ENCODE data around the gene SPEM3.

The SPEM3 gene
- long read RNA-seq = 0 reads

- no peak for DNase-seq (ENCODE audit: low read depth in 1 of 2, low spot score in 1 of 2)
Measured at GRCh38 chr17:7428557-7428956, at the start of gene SPEM3. Gene SPEM3, plus strand, starts transcription at chr17:7428857. Its CDS starts 46 bp downstream, at chr17:7428903.

DNA sequence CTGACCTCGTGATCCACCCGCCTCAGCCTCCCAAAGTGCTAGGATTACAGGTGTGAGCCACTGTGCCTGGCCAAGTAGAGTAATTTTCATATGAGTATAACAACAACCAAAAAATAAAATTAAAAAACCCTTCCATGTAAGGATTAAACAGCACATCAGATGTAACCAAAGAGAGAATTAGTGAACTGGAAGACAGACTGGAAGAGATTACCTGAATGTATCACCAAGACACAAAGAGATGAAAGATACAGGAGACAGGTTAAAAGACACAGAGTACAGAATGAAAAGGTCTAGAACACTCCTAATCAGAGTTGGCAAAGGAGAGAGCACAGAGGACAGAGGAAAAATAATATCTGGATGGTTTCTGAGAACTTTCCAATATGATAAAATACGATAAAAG is 49.5 kb upstream of the SPEM3 start:
- DNase-seq (ENCODE audit: low read depth in 1 of 2, low spot score in 1 of 2) = no peak
- Histone ChIP-seq H3K27ac (replicated peaks) (no peak overlapping the region), H3K4me3 (replicated peaks; ENCODE audit: insufficient read depth, low read length) (no peak overlapping the region), H3K27me3 (ENCODE audit: insufficient read depth, poor library complexity, severe bottlenecking) (no peaks in the 10 kb centered on the region)
- TF ChIP-seq CTCF (IDR thresholded peaks at IDR 0.05; ENCODE audit: insufficient read depth, low read length) (no peak), GABPA (IDR thresholded peaks at IDR 0.05; ENCODE audit: low read depth) (no peak), POLR2AphosphoS5 (IDR thresholded peaks at IDR 0.05; ENCODE audit: low read depth) (no peak), REST (IDR thresholded peaks at IDR 0.05; ENCODE audit: insufficient replicate concordance, low read depth) (no peak), SPI1 (IDR thresholded peaks at IDR 0.05; ENCODE audit: borderline replicate concordance, low read depth) (no peak)

More at GRCh38 chr17:7428557-7428956, at the start of gene SPEM3:
- TF ChIP-seq GABPA (IDR thresholded peaks at IDR 0.05; ENCODE audit: low read depth) (no peak), CTCF (IDR thresholded peaks at IDR 0.05; ENCODE audit: insufficient read depth, low read length) (no peak), REST (IDR thresholded peaks at IDR 0.05; ENCODE audit: insufficient replicate concordance, low read depth) (no peak), POLR2AphosphoS5 (IDR thresholded peaks at IDR 0.05; ENCODE audit: low read depth) (no peak), SPI1 (IDR thresholded peaks at IDR 0.05; ENCODE audit: borderline replicate concordance, low read depth) (no peak)
- no peak within 1 kb of the TSS for H3K4me3 ChIP-seq (replicated peaks; ENCODE audit: insufficient read depth, low read length)
- H3K27me3 ChIP-seq (ENCODE audit: insufficient read depth, poor library complexity, severe bottlenecking) = no peaks in the 10 kb centered on the region
- no peak within 1 kb of the TSS for H3K27ac ChIP-seq (replicated peaks)

- no peak overlapping the region for H3K27ac ChIP-seq (replicated peaks)
- no peaks in the 10 kb centered on the region for H3K27me3 ChIP-seq (ENCODE audit: insufficient read depth, poor library complexity, severe bottlenecking)
- DNase-seq (ENCODE audit: low read depth in 1 of 2, low spot score in 1 of 2) = no peak
- TF ChIP-seq SPI1 (IDR thresholded peaks at IDR 0.05; ENCODE audit: borderline replicate concordance, low read depth) = no peak
- no peak for TF ChIP-seq POLR2AphosphoS5 (IDR thresholded peaks at IDR 0.05; ENCODE audit: low read depth)
- no peak overlapping the region for H3K4me3 ChIP-seq (replicated peaks; ENCODE audit: insufficient read depth, low read length)
Measured at GRCh38 chr17:7380321-7380720, 48.3 kb upstream of the SPEM3 start.

DNA sequence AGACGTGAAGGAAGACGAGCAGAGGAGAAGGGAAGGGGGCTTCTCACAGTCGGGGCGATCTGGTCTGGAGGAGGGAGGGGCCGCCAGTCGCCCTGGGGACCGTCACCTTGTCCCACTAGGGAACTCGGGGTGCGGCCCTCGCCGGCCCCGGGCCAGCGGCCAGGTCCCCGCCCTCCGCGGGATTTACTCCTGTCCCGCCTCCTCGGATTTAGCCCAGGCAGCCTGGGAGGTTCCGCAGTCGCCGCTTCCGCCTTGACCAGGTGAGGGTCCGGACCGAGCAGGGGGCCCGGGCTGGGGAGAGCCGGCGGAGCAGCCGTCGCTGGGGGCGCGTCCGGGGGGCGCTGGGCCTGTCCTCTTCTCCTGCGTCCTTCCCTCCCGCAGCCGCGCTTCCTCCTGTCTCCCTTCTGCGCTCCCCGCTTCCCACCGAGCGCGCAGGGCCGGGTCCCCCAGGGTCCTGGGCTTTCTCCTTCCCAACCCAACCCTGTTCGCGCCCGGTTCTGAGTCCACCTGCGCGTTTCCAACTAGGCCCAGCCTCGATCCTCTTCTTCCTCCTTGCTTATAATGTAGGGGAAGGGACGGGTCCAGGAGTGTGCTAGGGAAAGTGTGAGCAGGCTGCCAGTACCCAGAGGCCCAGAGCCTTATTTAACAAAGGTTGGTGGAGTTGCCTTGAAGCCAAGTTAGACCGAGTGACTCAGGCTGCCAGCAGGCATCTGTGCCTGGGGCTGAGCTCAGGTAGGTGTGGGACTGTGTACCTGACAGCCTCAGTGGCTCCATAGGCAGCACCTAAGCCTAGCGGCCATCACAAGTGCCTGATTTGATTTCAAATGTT is 47.6 kb upstream of the SPEM3 start, which contains the start of gene TNK1:
Gene TNK1, plus strand, starts transcription at position 235 of the 829 bp plus-strand sequence. CDS start 1,838 bp downstream, outside the sequence.
- TF ChIP-seq CTCF (IDR thresholded peaks at IDR 0.05; ENCODE audit: insufficient read depth, low read length) (no peak), POLR2AphosphoS5 (IDR thresholded peaks at IDR 0.05; ENCODE audit: low read depth) (no peak), SPI1 (IDR thresholded peaks at IDR 0.05; ENCODE audit: borderline replicate concordance, low read depth) (no peak), GABPA (IDR thresholded peaks at IDR 0.05; ENCODE audit: low read depth) (no peak), REST (IDR thresholded peaks at IDR 0.05; ENCODE audit: insufficient replicate concordance, low read depth) (no peak)
- H3K27ac ChIP-seq (replicated peaks) = no peak within 1 kb of the TSS
- no peak within 1 kb of the TSS for H3K4me3 ChIP-seq (replicated peaks; ENCODE audit: insufficient read depth, low read length)
- no peaks in the 10 kb centered on the region for H3K27me3 ChIP-seq (ENCODE audit: insufficient read depth, poor library complexity, severe bottlenecking)
- no peak for DNase-seq (ENCODE audit: low read depth in 1 of 2, low spot score in 1 of 2)
